ENCODE measurements around the gene PRKCZ. TPM values are rescaled to one million over a fixed set of nuclear protein-coding genes. Genes with fewer than 3 reads are reported as not detected.

PRKCZ gene
- total RNA-seq, 1 donor from 2014 or later: 28.1 TPM

- DNase-seq (ENCODE audit: low read depth): no peak
- H3K4me3 ChIP-seq (ENCODE audit: low read depth, low read length): peak within 1 kb of the TSS; percentile 86
- TF ChIP-seq CTCF (conservative IDR thresholded peaks at IDR 0.05; ENCODE audit: low read depth, low read length): no peak
These were observed 178.0 kb downstream of the PRKCZ start, which contains the start of gene SKI for GRCh38 chr1:2228157-2228594. Gene SKI (plus strand): TSS chr1:2228319. CDS start chr1:2228767, 448 bp downstream.

- TF ChIP-seq CTCF (conservative IDR thresholded peaks at IDR 0.05; ENCODE audit: low read depth, low read length): no peak
- no peak for DNase-seq (ENCODE audit: low read depth)
- peak overlapping the region; percentile 73 for H3K4me3 ChIP-seq (ENCODE audit: low read depth, low read length)
These were observed 178.5 kb downstream of the PRKCZ start for GRCh38 chr1:2228694-2229036.

GRCh38 chr1:2229037-2229864, 179.0 kb downstream of the PRKCZ start:
- peak overlapping the region; percentile 73 for H3K4me3 ChIP-seq (ENCODE audit: low read depth, low read length)
- no peak for DNase-seq (ENCODE audit: low read depth)
- TF ChIP-seq CTCF (conservative IDR thresholded peaks at IDR 0.05; ENCODE audit: low read depth, low read length): no peak

- H3K4me3 ChIP-seq (ENCODE audit: low read depth, low read length): peak overlapping the region; percentile 73
- no peak for TF ChIP-seq CTCF (conservative IDR thresholded peaks at IDR 0.05; ENCODE audit: low read depth, low read length)
- no peak for DNase-seq (ENCODE audit: low read depth)
These were observed 179.9 kb downstream of the PRKCZ start for GRCh38 chr1:2229911-2230731.

GRCh38 chr1:2230781-2231531, 180.7 kb downstream of the PRKCZ start:
- DNase-seq (ENCODE audit: low read depth): no peak
- no peak for TF ChIP-seq CTCF (conservative IDR thresholded peaks at IDR 0.05; ENCODE audit: low read depth, low read length)
- peak overlapping the region; percentile 73 for H3K4me3 ChIP-seq (ENCODE audit: low read depth, low read length)

GRCh38 chr1:2231532-2232254, 181.5 kb downstream of the PRKCZ start:
- peak overlapping the region; percentile 73 for H3K4me3 ChIP-seq (ENCODE audit: low read depth, low read length)
- no peak for TF ChIP-seq CTCF (conservative IDR thresholded peaks at IDR 0.05; ENCODE audit: low read depth, low read length)
- DNase-seq (ENCODE audit: low read depth): no peak

Measured in epithelial cell of proximal tubule (primary cell).